Measurements from ENCODE around the gene LRRC66. TPM values are rescaled to one million over a fixed set of nuclear protein-coding genes. Genes with fewer than 3 reads are reported as not detected.
A peak's percentile ranks its signal among the peaks of the same experiment; 100 is the strongest.

LRRC66 gene
- total and polyA plus RNA-seq, 2 of the 13 experiments (the other 11 are each of a cell fraction or from before 2014, with no cell fraction given), result not detected

- Histone ChIP-seq H4K20me1 (ENCODE audit: insufficient read depth, low read length) (no peaks in the 10 kb centered on the region), H3K9me3 (ENCODE audit: low read length) (no peaks in the 10 kb centered on the region), H3K79me2 (ENCODE audit: insufficient read depth, low read length) (no peaks in the 10 kb centered on the region), H3K4me2 (ENCODE audit: low read depth, low read length) (peak overlapping the region; percentile 37), H2AFZ (ENCODE audit: low read length) (peak overlapping the region; percentile 49), H3K4me3 (replicated peaks in 1 of 3; ENCODE audit: insufficient read depth in 1 of 3, low read depth in 2 of 3, low read length in 3 of 3) (no peak overlapping the region), H3K27me3 (ENCODE audit: control insufficient read depth in 1 of 2, insufficient read depth in 2 of 2, low read length in 2 of 2) (no peaks in the 10 kb centered on the region), H3K4me1 (ENCODE audit: insufficient read depth, low read length) (peaks cover 14% of the 10 kb centered on the region), H3K9ac (ENCODE audit: insufficient read depth, low read depth, low read length) (no peak overlapping the region), H3K36me3 (replicated peaks in 1 of 2; ENCODE audit: control insufficient read depth in 1 of 2, insufficient read depth in 2 of 2, low read length in 2 of 2) (no peaks in the 10 kb centered on the region), H3K27ac (ENCODE audit: extremely low read length, insufficient read depth, low read length) (no peak overlapping the region)
- POLR2A ChIA-PET, result no interaction called here
- CTCF ChIA-PET (ENCODE audit: low intra/inter-chr PET ratio, low total read pairs), result interaction anchor here (0.7 to 2.5 kb wide), 5 partner anchors 119 to 184 kb away, joined by 3 to 11 read pairs (median 3); no protein-coding TSS in a partner anchor
- 22% methylated on average over 7 of the region's 7 CpGs for WGBS (ENCODE audit: low lambda C conversion rate)
- peak; percentile 68 for FAIRE-seq
- peak; percentile 88 for ATAC-seq
- intact Hi-C loops (cut with micrococcal nuclease; ENCODE audit: unreplicated experiment) (loop anchor here (1.0 kb wide), 3 partner anchors 119 to 184 kb away; no protein-coding TSS in a partner anchor), in situ Hi-C loops (cut with HindIII; ENCODE audit: extremely low pct_ligation_motif_present, low pct_unique_long_range_greater_than_20kb) (no loop called here)
- BruUV-seq (replicated peaks), result no TSS peak
- peak; percentile 58 for DNase-seq (ENCODE audit: low spot score)
- TF ChIP-seq CEBPG (CRISPR knock-in tag; IDR thresholded peaks at IDR 0.05) (no peak), SMC3 (IDR thresholded peaks at IDR 0.05; ENCODE audit: low read length) (peak; percentile 50; the same call in 1 of the 2 replicates), ZNF260 (CRISPR knock-in tag; IDR thresholded peaks at IDR 0.05; ENCODE audit: borderline replicate concordance, low read depth) (no peak), NRL (CRISPR knock-in tag; IDR thresholded peaks at IDR 0.05; ENCODE audit: borderline replicate concordance) (no peak), GLI4 (CRISPR knock-in tag; IDR thresholded peaks at IDR 0.05; ENCODE audit: borderline replicate concordance) (no peak), ZNF781 (CRISPR knock-in tag; IDR thresholded peaks at IDR 0.05; ENCODE audit: borderline replicate concordance, not compliant biosample characterization) (no peak), MXD4 (CRISPR knock-in tag; IDR thresholded peaks at IDR 0.05) (no peak), CTCF (CRISPR knock-in tag; IDR thresholded peaks at IDR 0.05) (peak; percentile 68), U2AF2 (IDR thresholded peaks at IDR 0.05; ENCODE audit: low read depth, low read length) (no peak), STAG1 (CRISPR knock-in tag; IDR thresholded peaks at IDR 0.05) (peak; percentile 80), MIXL1 (CRISPR knock-in tag; IDR thresholded peaks at IDR 0.05) (peak; percentile 51; the same call in 1 of the 2 replicates), PRDM4 (CRISPR knock-in tag; IDR thresholded peaks at IDR 0.05; ENCODE audit: borderline replicate concordance) (no peak), NPAS2 (CRISPR knock-in tag; IDR thresholded peaks at IDR 0.05; ENCODE audit: borderline replicate concordance) (no peak), BCLAF1 (IDR thresholded peaks at IDR 0.05) (no peak), ZSCAN25 (CRISPR knock-in tag; IDR thresholded peaks at IDR 0.05) (no peak), MED8 (CRISPR knock-in tag; IDR thresholded peaks at IDR 0.05; ENCODE audit: insufficient replicate concordance) (no peak)
These were observed 4.8 kb downstream of the LRRC66 start for GRCh38 chr4:52015366-52015765.

All from HepG2 (cell line).